Measurements from ENCODE around the gene LYRM7.
"Not testable (repeated sequence)": the region's sequence is repeated elsewhere in the genome, so short reads cannot be mapped to it uniquely, and the experiment has no call there.

LYRM7 gene

GRCh38 chr5:131163276-131164119, 7.2 kb upstream of the LYRM7 start:
- DNase-seq, result no peak
- Mint-ChIP-seq H3K4me1 (peaks cover 62% of the 10 kb centered on the region), H3K4me3 (peak overlapping the region; percentile 85), H3K27ac (peak overlapping the region; percentile 95), H3K27me3 (peaks cover 4% of the 10 kb centered on the region), H3K36me3 (peaks cover 45% of the 10 kb centered on the region), H3K9me3 (no peaks in the 10 kb centered on the region)
- CTCF ChIA-PET, result interaction anchor here (1.0 to 1.7 kb wide), 5 partner anchors 89 to 232 kb away, joined by 3 to 9 read pairs (median 3); partner anchors contain the start of gene CDC42SE2

GRCh38 chr5:131164191-131165118, 6.3 kb upstream of the LYRM7 start:
- Mint-ChIP-seq H3K36me3 (peaks cover 36% of the 10 kb centered on the region), H3K4me1 (peaks cover 54% of the 10 kb centered on the region), H3K27me3 (peaks cover 4% of the 10 kb centered on the region), H3K4me3 (peak overlapping the region; percentile 92), H3K9me3 (no peaks in the 10 kb centered on the region), H3K27ac (peak overlapping the region; percentile 98)
- CTCF ChIA-PET, result interaction anchor here (1.0 to 1.7 kb wide), 9 partner anchors 89 to 231 kb away, joined by 3 to 9 read pairs (median 3); no protein-coding TSS in a partner anchor
- DNase-seq, result peak; percentile 82

GRCh38 chr5:131165119-131165727, 5.5 kb upstream of the LYRM7 start, which contains the start of gene HINT1:
HINT1 (minus strand) TSS chr5:131165256; CDS start chr5:131165205, 51 bp downstream.
- H3K36me3 Mint-ChIP-seq, result peaks cover 29% of the 10 kb centered on the region
- peak within 1 kb of the TSS; percentile 92 for H3K4me3 Mint-ChIP-seq
- H3K4me1 Mint-ChIP-seq, result peaks cover 54% of the 10 kb centered on the region
- CTCF ChIA-PET, result interaction anchor here (0.8 to 1.3 kb wide), 7 partner anchors 87 to 217 kb away, joined by 3 to 5 read pairs (median 3); no protein-coding TSS in a partner anchor
- peak within 1 kb of the TSS; percentile 98 for H3K27ac Mint-ChIP-seq
- no peaks in the 10 kb centered on the region for H3K9me3 Mint-ChIP-seq
- peaks cover 4% of the 10 kb centered on the region for H3K27me3 Mint-ChIP-seq
- DNase-seq, result peak; percentile 94

- Mint-ChIP-seq H3K27ac (no peak overlapping the region), H3K4me1 (peaks cover 54% of the 10 kb centered on the region), H3K4me3 (no peak overlapping the region), H3K36me3 (peaks cover 10% of the 10 kb centered on the region), H3K9me3 (no peaks in the 10 kb centered on the region), H3K27me3 (peaks cover 4% of the 10 kb centered on the region)
- CTCF ChIA-PET, result no interaction called here
- DNase-seq, result no peak
Measured at GRCh38 chr5:131167615-131168014, 3.1 kb upstream of the LYRM7 start.

- CTCF ChIA-PET, result no interaction called here
- no peak for DNase-seq
- Mint-ChIP-seq H3K27ac (peak overlapping the region; percentile 97), H3K4me3 (peak overlapping the region; percentile 100), H3K9me3 (no peaks in the 10 kb centered on the region), H3K27me3 (peaks cover 2% of the 10 kb centered on the region), H3K36me3 (peaks cover 9% of the 10 kb centered on the region), H3K4me1 (peaks cover 60% of the 10 kb centered on the region)
Measured at GRCh38 chr5:131169810-131170539, 769 bp upstream of the LYRM7 start.

GRCh38 chr5:131171276-131171810, 599 bp downstream of the LYRM7 start:
- peak overlapping the region; percentile 97 for H3K27ac Mint-ChIP-seq
- H3K36me3 Mint-ChIP-seq, result peaks cover 14% of the 10 kb centered on the region
- H3K9me3 Mint-ChIP-seq, result no peaks in the 10 kb centered on the region
- no peaks in the 10 kb centered on the region for H3K27me3 Mint-ChIP-seq
- CTCF ChIA-PET, result interaction anchor here (1.1 to 1.3 kb wide), 2 partner anchors 38 to 211 kb away, joined by 3 to 4 read pairs; no protein-coding TSS in a partner anchor
- H3K4me1 Mint-ChIP-seq, result peaks cover 51% of the 10 kb centered on the region
- peak overlapping the region; percentile 100 for H3K4me3 Mint-ChIP-seq
- peak; percentile 42 for DNase-seq

- no peaks in the 10 kb centered on the region for H3K27me3 Mint-ChIP-seq
- H3K36me3 Mint-ChIP-seq, result peaks cover 29% of the 10 kb centered on the region
- DNase-seq, result no peak
- H3K4me1 Mint-ChIP-seq, result peaks cover 19% of the 10 kb centered on the region
- H3K9me3 Mint-ChIP-seq, result no peaks in the 10 kb centered on the region
- H3K4me3 Mint-ChIP-seq, result no peak overlapping the region
- CTCF ChIA-PET, result no interaction called here
- no peak overlapping the region for H3K27ac Mint-ChIP-seq
Measured at GRCh38 chr5:131180407-131180806, 9.7 kb downstream of the LYRM7 start.

- Mint-ChIP-seq H3K4me3 (no peak overlapping the region), H3K4me1 (peaks cover 16% of the 10 kb centered on the region), H3K27me3 (no peaks in the 10 kb centered on the region), H3K9me3 (no peaks in the 10 kb centered on the region), H3K27ac (no peak overlapping the region), H3K36me3 (peaks cover 23% of the 10 kb centered on the region)
- CTCF ChIA-PET, result interaction anchor here (1.1 kb wide), 1 partner anchor 199 kb away, joined by 3 read pairs; no protein-coding TSS in a partner anchor
- no peak for DNase-seq
Measured at GRCh38 chr5:131182839-131183238, 12.1 kb downstream of the LYRM7 start.

- Mint-ChIP-seq H3K9me3 (no peaks in the 10 kb centered on the region), H3K36me3 (peaks cover 25% of the 10 kb centered on the region), H3K27me3 (no peaks in the 10 kb centered on the region), H3K4me3 (no peak overlapping the region), H3K4me1 (peaks cover 17% of the 10 kb centered on the region), H3K27ac (no peak overlapping the region)
- CTCF ChIA-PET, result interaction anchor here (0.6 to 1.0 kb wide), 2 partner anchors 13 to 444 kb away, joined by 3 to 5 read pairs; no protein-coding TSS in a partner anchor
- DNase-seq, result no peak
Measured at GRCh38 chr5:131185523-131186104, 14.9 kb downstream of the LYRM7 start.

GRCh38 chr5:131186561-131187256, 16.0 kb downstream of the LYRM7 start:
- Mint-ChIP-seq H3K4me1 (peaks cover 17% of the 10 kb centered on the region), H3K9me3 (no peaks in the 10 kb centered on the region), H3K36me3 (peaks cover 25% of the 10 kb centered on the region), H3K27me3 (no peaks in the 10 kb centered on the region), H3K27ac (no peak overlapping the region), H3K4me3 (no peak overlapping the region)
- CTCF ChIA-PET, result no interaction called here
- DNase-seq, result no peak

- CTCF ChIA-PET, result no interaction called here
- Mint-ChIP-seq H3K9me3 (no peaks in the 10 kb centered on the region), H3K4me1 (peaks cover 5% of the 10 kb centered on the region), H3K27ac (no peak overlapping the region), H3K27me3 (no peaks in the 10 kb centered on the region), H3K4me3 (no peak overlapping the region), H3K36me3 (peaks cover 15% of the 10 kb centered on the region)
- DNase-seq, result no peak
Measured at GRCh38 chr5:131193106-131193505, 22.4 kb downstream of the LYRM7 start.

GRCh38 chr5:131193897-131194296, 23.2 kb downstream of the LYRM7 start:
- H3K9me3 Mint-ChIP-seq, H3K27me3 Mint-ChIP-seq, H3K4me1 Mint-ChIP-seq, DNase-seq, H3K4me3 Mint-ChIP-seq, CTCF ChIA-PET, H3K27ac Mint-ChIP-seq: not testable (repeated sequence)
- H3K36me3 Mint-ChIP-seq, result peaks cover 12% of the 10 kb centered on the region

Measured in activated naive CD4-positive, alpha-beta T cell treated with anti-CD3 and anti-CD28 coated beads, Interleukin-2, amount 10 ng/mL, durations not matched to agents 7 days and 5 days (primary cell).